Adipose tissue (tissue), 3 donors: ENCODE results near the gene FCGR1A. TPM values are rescaled to one million over a fixed set of nuclear protein-coding genes. Genes with fewer than 3 reads are reported as not detected.
"Not testable (repeated sequence)": the region's sequence is repeated elsewhere in the genome, so short reads cannot be mapped to it uniquely, and the experiment has no call there.

Source experiments
- H3K27ac ChIP-seq: one replicate; pipeline ENCODE4 v1.5.1; 2013; ENCODE audit warnings: low read depth, low read length
- WGBS, 3 donors: extraction: QIAGEN DNeasy Blood & Tissue Kit; methylation state at CpG; one replicate each; pipeline ENCODE4 v1.1.7; 2013; 5-methylcytosine and 5-hydroxymethylcytosine counted together
- polyA plus RNA-seq, 3 donors: library from polyadenylated mRNA; stranded (reverse); fragments of 200-250 nt; gene quantifications; one replicate each; pipeline ENCODE4 v1.2.3, GENCODE V29; 2013
- donor health status: healthy with polysubstance abuse.
- donor health status: Bipolar disorder and iron deficiency.
- donor health status: healthy.

Gene FCGR1A
- 1 to 10 TPM; 2.0 to 9.7 (median 9.6) TPM for polyA plus RNA-seq

DNA sequence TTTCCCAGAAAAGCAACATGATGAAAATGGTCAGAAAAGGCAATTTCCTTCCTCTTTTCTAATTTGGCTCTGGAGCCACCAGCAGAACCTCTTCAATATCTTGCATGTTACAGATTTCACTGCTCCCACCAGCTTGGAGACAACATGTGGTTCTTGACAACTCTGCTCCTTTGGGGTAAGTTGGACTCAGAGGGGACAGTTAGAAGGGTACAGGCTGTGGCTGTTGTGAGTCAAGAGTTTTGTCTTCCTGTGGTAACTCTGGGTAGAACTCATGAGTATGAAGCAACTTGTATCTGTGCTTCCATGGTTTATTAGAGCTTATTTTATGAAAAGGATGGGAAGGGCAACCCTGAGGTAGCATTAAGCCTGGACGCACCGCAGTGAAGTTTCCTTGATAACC is at the start of gene FCGR1A:
Gene FCGR1A, plus strand, starts transcription at position 95 of the 400 bp plus-strand sequence. Its CDS starts 50 bp downstream, at position 145.
- not testable (repeated sequence) for H3K27ac ChIP-seq
- WGBS, 3 donors, result 50% methylated on average over 1 of the region's 2 CpGs; no CpG with 5 or more reads in 2 of the 3 donors

DNA sequence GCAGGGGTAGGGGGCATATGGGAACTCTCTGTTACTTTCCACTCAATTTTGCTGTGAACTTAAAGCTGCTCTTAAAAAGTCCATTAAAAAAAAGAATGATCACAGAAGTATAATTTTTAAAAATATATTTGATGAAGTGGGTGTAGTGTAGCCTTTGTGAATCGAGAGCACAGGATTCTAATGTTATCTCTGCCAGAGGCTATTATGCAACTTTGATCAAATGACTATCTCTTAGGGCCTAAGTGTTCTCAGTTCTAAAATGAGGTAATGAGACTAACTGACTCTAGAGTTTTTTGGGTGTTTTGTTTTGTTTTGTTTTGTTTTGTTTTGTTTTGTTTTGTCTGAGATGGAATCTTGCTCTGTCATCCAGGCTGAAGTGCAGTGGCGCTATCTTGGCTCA is 49.7 kb upstream of the FCGR1A start:
- not testable (repeated sequence) for H3K27ac ChIP-seq
- WGBS, 3 donors, result 88 to 100% (median 91%) methylated on average over 1 of the region's 2 CpGs

DNA sequence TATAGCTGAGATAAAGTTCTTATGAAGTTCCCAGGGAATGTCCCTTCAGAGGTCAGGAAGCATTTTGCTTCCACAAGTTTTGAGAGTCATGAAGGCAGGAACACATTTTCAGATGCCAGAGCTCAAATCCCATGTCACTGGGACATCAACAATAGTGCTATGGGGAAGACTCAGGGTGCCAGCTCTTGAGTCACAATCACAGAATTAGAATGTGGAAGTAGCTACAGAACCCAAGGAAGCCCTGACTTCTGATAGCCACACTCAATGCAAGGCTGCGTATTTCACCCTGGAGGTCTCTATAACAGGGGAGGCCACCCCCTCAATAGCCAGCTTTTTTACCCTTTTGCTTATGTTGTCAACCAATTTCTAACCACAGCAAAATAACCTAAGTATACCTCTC is 47.8 kb upstream of the FCGR1A start:
- WGBS, 3 donors, result 65 to 91% (median 90%) methylated on average over 1 of the region's 1 CpG
- H3K27ac ChIP-seq, result not testable (repeated sequence)

DNA sequence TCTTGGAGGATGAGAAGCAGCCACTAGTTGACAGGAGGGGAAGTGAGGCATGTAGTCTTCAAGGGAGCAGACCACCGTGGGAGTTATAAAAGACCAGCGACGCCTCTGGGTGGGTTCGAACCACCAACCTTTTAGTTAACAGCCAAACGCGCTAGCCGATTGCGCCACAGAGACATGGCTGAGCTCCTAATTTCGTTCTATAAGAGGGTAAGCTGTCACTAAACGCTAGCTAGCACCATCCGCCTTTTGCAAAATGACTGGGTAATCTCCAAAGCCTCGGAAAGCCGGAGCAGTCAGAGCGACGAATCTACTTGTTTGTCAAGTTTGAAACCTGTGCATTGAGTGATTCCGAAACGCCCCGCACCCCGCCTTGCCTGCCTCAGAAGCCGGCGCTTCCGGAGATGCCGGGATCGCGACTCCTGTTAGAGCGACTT is 42.3 kb upstream of the FCGR1A start:
- H3K27ac ChIP-seq, result not testable (repeated sequence)
- 7 to 8% (median 8%) methylated on average over 26 of the region's 26 CpGs for WGBS, 3 donors

DNA sequence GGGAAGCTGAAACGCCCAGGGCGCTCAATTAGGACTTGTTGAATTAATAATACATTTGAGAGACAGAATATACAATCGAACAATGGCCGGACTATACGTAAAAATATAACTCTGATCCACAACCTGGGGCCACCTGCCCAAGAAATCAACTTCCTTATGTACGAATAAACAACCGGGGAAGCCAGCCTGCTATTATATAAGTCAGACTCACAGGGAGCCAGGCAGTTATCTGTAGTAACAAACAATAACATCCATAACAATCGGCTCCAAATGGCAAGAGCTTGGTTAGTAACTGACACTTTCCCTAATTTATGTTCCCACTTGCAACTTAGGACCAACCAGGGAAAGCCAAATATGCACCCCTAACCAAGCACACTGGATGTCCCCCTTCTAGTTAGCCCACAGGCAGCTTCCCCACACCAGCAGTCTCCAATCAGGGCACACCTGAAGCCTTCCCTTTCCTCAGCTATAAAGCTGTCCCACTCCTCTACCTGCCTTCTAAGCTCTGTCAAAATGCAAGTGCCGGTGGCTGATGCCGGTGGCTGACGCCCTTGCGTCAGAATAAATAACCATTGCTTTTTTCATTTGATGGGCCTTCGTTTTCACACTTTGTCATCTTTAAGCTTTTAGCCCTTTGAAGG is 41.8 kb upstream of the FCGR1A start:
- H3K27ac ChIP-seq, result not testable (repeated sequence)
- WGBS, 3 donors, result 27 to 44% (median 28%) methylated on average over 7 of the region's 13 CpGs

DNA sequence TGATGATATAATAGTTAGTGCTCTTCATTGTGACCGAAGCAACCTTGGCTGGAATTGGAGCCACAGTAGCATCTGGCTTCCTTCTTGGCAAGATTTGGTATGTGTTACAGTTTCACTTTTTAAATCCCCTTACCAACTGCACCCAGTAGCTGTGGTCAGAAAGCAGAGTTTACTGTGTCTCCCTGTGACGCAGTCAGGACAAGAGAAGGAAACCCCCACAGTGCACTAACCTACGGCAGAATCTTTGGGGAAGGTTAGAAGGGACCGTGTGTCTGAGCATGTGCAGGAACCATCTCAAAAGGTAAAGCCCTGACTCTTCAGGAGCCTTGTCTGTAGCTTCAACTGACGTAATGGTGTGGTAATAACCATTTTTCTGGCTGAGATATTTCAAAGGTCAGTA is 40.6 kb upstream of the FCGR1A start:
- not testable (repeated sequence) for H3K27ac ChIP-seq
- 44 to 86% (median 50%) methylated on average over 1 of the region's 5 CpGs for WGBS, 3 donors

DNA sequence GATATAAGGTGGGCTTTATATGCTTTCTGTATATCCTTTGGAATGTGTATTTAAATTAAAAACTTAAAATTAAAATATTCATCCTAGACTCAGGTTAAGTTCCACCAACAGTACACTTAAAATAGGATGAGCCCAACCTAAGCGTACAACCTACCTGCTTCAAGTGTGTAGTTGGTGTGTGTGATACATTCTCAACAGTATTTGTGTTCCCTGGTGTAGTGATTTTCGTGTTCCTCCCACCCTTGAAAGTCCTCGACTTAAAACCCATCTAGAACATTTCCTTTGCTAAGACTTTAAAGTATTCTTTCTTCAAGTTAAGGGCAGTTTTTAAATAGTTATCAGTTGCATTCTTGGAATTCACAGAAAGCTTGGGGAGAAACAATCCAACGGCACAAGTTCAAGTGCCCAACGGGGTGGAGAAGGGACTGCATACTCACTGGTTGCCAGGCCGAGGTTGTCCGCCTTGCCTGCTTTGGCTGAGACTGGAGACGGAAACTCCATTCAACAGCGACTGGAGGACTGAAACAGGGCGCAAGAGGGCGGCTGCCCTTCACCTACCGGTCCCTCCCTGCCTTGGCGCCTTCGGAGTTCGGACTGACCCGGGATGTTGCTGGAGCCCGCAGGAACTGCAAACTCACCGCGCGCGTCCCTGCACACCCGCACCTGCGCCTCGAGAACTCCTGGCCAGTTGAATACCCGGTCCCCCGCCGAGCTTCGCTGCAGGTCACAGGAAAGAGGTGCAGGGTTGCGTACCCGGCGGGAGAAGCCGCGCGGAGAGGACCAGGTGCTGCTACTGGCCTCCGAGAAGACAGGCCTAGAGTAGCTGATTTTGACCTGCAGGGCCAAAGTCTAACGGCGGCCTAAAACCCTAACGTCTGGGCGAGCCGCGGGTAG is 35.8 kb upstream of the FCGR1A start:
- 20 to 27% (median 23%) methylated on average over 24 to 34 of the region's 41 CpGs for WGBS, 3 donors
- not testable (repeated sequence) for H3K27ac ChIP-seq

DNA sequence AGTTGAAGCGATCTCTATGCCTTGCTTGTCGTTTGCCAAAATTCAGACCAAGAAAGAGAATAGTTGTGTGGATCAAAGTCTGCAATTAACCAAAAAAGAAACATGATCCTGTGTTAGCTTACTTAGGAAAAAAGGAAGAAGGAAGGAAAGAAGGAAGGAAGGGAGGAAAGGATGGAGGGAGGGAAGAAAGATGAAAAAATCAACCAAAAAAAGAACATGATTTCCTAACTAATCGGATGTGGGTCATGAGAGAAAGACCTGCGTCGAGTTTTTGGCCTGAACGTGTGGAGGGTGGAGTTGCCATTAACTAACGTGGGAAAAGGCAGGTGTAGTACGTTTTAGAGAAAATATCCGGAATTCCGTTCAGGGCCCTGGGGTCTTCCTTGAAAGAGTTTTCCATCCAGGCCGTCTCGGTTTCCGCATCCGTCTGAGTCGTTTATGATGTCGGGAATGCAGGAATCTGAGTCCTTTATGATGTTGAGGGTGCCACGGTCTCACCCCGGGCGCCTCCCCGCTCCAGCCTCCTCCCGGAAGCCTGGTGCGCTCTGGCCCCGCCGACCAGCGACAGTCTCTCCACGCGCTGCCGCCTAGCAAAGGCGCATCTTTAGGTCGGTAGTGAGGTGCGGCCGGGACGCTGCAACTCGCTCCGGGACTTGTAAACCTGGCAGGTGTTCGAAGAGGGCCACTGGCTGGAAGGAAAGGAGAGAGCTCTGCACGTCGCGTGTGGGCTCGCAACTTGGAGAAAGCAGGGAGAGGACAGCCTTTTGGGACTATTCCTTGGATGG is 34.9 kb upstream of the FCGR1A start:
- WGBS, 3 donors, result 9 to 11% (median 9%) methylated on average over 21 to 24 of the region's 40 CpGs
- not testable (repeated sequence) for H3K27ac ChIP-seq

DNA sequence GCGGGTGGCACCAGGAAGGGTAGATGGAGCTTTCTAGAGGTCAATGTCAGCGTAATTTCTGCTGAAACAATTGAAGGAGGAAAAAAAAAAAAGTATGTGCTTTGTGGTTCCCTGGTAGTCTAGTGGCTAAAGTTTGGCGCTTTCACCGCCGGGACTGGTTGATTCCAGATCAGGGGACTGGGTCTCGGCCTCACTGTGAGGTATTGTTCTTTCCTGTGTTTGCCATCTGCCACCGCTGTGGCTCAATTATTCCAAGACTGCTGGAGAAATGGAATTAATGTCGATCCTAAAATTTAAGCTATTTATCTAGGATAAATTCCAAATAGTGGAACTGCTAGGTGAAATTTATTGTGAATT is 34.4 kb upstream of the FCGR1A start:
- not testable (repeated sequence) for H3K27ac ChIP-seq
- 25 to 37% (median 25%) methylated on average over 8 of the region's 8 CpGs for WGBS, 3 donors

DNA sequence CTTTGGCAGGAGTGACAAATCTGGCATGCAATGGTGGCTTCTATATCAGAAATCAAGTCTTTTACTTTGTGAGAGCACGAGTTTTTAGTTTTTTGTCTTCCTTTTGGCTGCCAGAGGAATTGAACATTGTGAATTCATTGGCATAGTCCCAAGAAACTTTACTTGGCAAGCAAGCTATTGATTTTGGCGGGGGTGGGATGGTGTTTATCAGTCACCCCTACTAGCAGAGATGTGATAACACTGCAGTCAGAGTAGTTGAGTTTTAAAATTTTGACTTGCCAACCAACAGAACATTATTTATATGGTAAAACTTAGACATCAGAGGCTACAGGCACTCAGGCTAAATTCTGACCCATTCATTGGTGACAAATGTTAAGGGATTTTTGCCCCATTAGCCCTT is 31.9 kb upstream of the FCGR1A start:
- H3K27ac ChIP-seq, result not testable (repeated sequence)
- 13 to 45% (median 40%) methylated on average over 1 of the region's 2 CpGs for WGBS, 3 donors

DNA sequence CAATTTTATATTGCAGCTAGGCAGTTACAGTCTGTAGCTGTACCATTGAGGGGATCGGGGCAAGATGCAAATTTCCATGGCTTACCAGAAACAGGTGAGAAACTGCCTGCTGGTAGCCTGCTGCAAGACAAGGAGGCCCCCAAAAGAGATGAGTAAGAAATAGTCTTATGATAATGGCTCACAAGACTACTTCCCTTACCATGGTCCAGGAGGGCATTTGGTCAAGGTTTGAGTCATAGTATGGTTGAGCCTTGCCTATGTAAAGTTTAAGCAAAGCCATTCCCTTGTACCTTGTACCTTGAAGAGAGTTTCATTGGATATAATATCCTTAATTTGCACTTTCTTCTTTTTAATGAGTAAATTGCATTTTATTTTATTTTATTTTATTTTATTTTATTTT is 30.3 kb upstream of the FCGR1A start:
- not testable (repeated sequence) for H3K27ac ChIP-seq
- 93 to 96% (median 96%) methylated on average over 1 of the region's 1 CpG for WGBS, 3 donors

DNA sequence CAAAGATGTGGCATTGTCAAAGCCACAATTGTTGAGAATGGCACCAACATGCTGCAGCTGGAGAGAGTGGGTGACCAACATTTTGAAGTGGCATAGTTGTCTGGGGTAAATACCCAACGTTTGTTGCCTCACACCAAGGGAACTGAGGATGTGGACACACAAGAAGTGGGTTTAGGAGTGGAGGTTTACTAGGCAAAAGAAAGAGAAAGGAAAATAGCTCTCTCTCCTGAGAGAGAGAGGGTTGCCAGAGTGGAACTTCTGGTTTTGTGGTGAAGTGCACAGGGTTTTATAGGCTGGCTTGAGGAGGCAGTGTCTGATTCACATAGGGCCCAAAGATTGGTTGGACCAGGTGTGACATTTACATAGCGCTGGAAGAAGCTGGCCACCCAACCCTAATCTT is 29.0 kb upstream of the FCGR1A start:
- WGBS, 3 donors, result 31 to 63% (median 33%) methylated on average over 1 to 2 of the region's 2 CpGs
- not testable (repeated sequence) for H3K27ac ChIP-seq

DNA sequence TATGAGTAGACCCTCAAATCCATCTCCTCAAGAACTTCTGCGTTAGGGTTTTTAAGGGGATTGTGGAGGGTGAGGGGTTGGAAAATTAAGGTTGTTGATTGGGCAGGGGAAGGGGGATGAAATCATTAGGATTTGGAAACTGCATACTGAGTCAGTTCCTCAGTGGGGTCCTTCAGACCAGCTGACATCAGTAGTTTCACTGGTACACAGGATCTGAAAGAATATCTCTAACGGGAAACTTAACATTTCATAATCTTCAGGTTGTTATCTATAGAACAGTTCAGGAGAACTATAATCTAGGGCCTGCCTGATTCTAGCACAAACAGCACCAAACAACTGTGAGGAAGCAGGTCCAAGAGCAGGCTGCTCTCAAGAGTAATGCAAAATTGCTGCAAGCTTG is 27.2 kb upstream of the FCGR1A start:
- 46 to 81% (median 51%) methylated on average over 2 of the region's 2 CpGs for WGBS, 3 donors
- H3K27ac ChIP-seq, result not testable (repeated sequence)

DNA sequence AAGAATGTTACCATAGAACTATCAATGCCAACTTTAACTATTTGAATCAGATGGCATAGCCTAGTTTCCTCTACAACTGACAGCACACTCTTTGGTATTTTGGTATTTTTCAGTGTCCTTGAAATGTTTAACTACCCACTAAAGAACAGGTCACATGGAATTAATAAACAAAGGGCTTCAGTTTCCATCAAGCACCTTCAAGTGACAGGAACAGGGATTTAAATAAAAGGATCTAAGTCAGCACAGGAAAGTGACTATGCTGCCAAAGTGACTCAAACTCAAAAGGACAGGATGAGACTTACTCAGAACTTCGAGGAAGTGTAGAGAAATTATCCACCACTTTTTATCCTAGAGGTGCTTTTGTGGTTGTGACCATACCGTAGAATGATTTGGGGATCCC is 20.2 kb upstream of the FCGR1A start:
- 56 to 75% (median 66%) methylated on average over 2 of the region's 2 CpGs for WGBS, 3 donors
- H3K27ac ChIP-seq, result not testable (repeated sequence)

DNA sequence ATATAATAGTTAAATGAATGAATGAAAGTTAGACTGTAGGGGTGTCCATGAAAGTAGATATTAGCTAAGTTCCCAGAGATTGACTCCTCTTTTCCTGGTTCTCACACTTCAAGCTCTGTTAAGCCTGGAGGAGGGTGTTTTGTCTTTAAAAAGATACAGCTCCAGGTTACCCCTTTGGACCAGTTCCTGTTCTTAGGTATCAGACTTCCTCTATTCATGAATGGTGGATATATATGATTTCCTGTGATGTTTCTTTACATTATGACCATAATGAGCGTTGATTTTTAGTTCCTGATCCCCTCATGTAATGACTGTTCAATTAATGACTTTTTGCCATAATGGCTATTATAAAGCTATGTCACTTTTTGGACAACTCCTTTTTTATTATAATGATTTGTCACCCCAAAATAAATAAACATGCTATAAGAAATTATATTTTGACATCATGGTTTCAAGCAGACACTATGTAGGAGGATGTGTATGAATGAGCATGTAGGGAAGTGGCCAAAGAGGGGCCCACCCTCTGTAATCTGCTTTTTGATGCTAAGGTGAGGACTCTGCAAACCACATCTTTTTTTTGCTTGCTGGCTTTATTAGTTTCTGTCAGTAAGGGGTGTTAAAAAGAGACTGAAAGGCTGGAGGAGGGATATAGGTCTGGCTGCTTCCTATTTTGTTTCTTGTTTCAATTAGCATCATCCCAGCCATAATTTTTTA is 18.2 kb upstream of the FCGR1A start:
- H3K27ac ChIP-seq, result not testable (repeated sequence)
- WGBS, 3 donors, result 45 to 71% (median 67%) methylated on average over 1 of the region's 1 CpG

DNA sequence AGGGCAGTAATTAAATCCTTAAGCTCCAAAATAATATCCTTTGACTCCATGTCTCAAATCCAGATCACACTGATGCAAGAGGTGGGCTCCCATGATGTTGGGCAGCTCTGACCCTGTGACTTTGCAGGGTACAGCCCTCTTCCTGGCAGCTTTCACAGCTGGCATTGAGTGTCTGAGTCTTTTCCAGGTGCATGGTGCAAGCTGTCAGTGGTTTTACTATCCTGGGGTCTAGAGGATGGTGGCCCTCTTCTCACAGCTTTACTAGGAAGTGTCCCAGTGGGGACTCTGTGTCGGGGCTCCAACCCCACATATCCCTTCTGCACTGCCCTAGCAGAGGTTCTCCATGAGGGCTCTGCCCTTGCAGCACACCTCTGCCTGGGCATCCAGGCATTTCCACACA is 16.3 kb upstream of the FCGR1A start:
- WGBS, 3 donors, result 67 to 90% (median 83%) methylated on average over 1 of the region's 1 CpG
- not testable (repeated sequence) for H3K27ac ChIP-seq

DNA sequence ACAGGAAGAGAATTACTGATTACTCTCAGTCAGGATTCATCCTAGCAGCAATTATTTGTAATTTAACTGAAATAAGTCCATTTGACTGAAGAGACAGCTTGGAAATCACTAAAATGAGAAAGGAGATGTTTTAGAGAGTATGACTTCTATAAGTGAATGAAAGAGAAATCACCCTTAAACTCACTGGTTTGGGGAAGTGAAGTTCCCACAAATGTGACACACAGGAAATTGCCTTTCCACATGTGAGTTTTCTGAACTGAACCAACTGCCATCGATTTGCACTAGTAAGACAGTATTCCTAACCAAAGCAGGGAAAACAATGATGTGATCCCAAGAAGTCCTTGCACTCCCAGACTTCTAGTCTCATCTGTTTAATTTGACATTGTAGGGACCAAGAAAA is 13.3 kb upstream of the FCGR1A start:
- WGBS, 3 donors, result no CpG with 5 or more reads among the region's 1 CpG
- not testable (repeated sequence) for H3K27ac ChIP-seq

DNA sequence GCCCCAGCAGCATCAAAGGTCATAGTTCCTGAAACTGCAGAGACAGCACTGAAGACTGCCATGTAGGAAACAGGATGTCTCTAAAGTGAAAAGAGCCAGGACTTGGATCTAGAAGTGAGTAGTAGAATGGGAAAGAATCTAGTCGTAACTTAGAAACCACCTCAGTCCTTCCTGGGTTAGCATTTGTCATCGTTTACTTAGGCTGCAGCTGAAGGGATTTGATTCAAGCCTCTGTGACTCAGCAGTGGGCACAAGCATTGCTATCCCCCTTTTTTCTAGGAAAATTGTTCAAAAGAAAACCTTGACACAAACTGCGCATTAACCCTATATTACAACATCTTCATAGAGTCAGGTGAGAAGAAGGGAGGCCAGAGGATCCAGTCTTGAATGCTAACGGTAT is 11.8 kb upstream of the FCGR1A start:
- 62 to 70% (median 70%) methylated on average over 3 to 4 of the region's 4 CpGs for WGBS, 3 donors
- H3K27ac ChIP-seq, result not testable (repeated sequence)
